HepG2 (cell line): ENCODE measurements around the gene CD248. TPM values are rescaled to one million over a fixed set of nuclear protein-coding genes. Genes with fewer than 3 reads are reported as not detected.
A peak's percentile ranks its signal among the peaks of the same experiment; 100 is the strongest.

Experiments
- FOXP4 ChIP-seq: sonication (generic); formaldehyde crosslinking; IDR thresholded peaks from 2 replicates; pipeline ENCODE4 v1.4.0; 2020; ENCODE audit warnings: missing genetic modification reagents
- GPN1 ChIP-seq: sonication (generic); formaldehyde crosslinking; IDR thresholded peaks from 2 replicates; pipeline ENCODE4 v1.5.1; 2020; ENCODE audit warnings: missing genetic modification reagents, borderline replicate concordance
- MXD4 ChIP-seq: IDR thresholded peaks from 2 replicates; pipeline ENCODE4 v1.6.1; 2016; ENCODE audit warnings: mild to moderate bottlenecking, missing biosample characterization, missing genetic modification reagents
- ZFP90 ChIP-seq: sonication (generic); formaldehyde crosslinking; IDR thresholded peaks from 2 replicates; pipeline ENCODE4 v1.8.0; 2022; ENCODE audit warnings: missing genetic modification reagents, mild to moderate bottlenecking, inconsistent platforms, borderline replicate concordance
- ZHX2 ChIP-seq, 2 experiments: sonication (generic) in 1 of 2; formaldehyde crosslinking in 1 of 2; IDR thresholded peaks; 2 replicates each; pipeline versions ENCODE4 v1.6.1 to v1.9.0; 2014 to 2022; ENCODE audit warnings: antibody characterized with exemption in 1 of 2, borderline replicate concordance in 1 of 2, inconsistent platforms in 1 of 2, low read depth in 1 of 2, missing genetic modification reagents in 1 of 2
- ZNF414 ChIP-seq: sonication (generic); formaldehyde crosslinking; IDR thresholded peaks from 2 replicates; pipeline ENCODE4 v1.5.0; 2020; ENCODE audit warnings: missing genetic modification reagents
- ZNF513 ChIP-seq: sonication (generic); formaldehyde crosslinking; conservative IDR thresholded peaks from 2 replicates; pipeline ENCODE4 v1.5.0; 2020; ENCODE audit warnings: missing genetic modification reagents
- ZNF691 ChIP-seq: sonication (generic); formaldehyde crosslinking; IDR thresholded peaks from 2 replicates; pipeline ENCODE4 v1.4.0; 2020; ENCODE audit warnings: missing genetic modification reagents, low read depth, mild to moderate bottlenecking, borderline replicate concordance
- ZNF761 ChIP-seq: sonication (generic); formaldehyde crosslinking; conservative IDR thresholded peaks from 2 replicates; pipeline ENCODE4 v1.4.0; 2020; ENCODE audit warnings: mild to moderate bottlenecking, missing genetic modification reagents
- ZSCAN9 ChIP-seq: IDR thresholded peaks from 2 replicates; pipeline ENCODE4 v1.6.1; 2016; ENCODE audit warnings: borderline replicate concordance
- polyA plus RNA-seq, 8 experiments: library from polyadenylated mRNA; depleted of rRNA in 3 of 8; stranded (reverse) in 7 of 8; unstranded in 1 of 8; fragments of >200 nt; fragmentation: Illumina TruSeq in 4 of 8; extraction: Trizol in 4 of 8; gene quantifications; 2 replicates each; pipeline versions ENCODE4 v1.2.1 to v1.2.3, GENCODE V29; 2011 to 2016; ENCODE audit warnings: low read depth in 4 of 8, missing spikeins in 1 of 8, mixed read lengths in 1 of 8; ENCODE audit not compliant: insufficient read depth in 1 of 8
- total RNA-seq, 5 experiments: library from RNA; depleted of rRNA; stranded (reverse); fragments of >200 nt; fragmentation: Illumina TruSeq; extraction: Trizol; gene quantifications; 2 replicates each; pipeline ENCODE4 v1.2.3, GENCODE V29; 2016; ENCODE audit warnings: low read depth in 1 of 5
- TF ChIP-seq, protein P1 (sequence below): sonication (generic); formaldehyde crosslinking; IDR thresholded peaks from 2 replicates; pipeline ENCODE4 v1.4.0; 2020; ENCODE audit warnings: missing genetic modification reagents

Gene CD248
- total and polyA plus RNA-seq, 2 of the 13 experiments (the other 11 are each of a cell fraction or from before 2014, with no cell fraction given): 0.25 to 0.35 TPM

GRCh38 chr11:66289548-66290329 lies 27.1 kb downstream of the CD248 start (continued):
- TF ChIP-seq FOXP4 (CRISPR knock-in tag) (no peak), ZHX2 (IDR thresholded peaks at IDR 0.05; ENCODE audit: low read depth) (no peak), ZHX2 (CRISPR knock-in tag; IDR thresholded peaks at IDR 0.05; ENCODE audit: borderline replicate concordance) (no peak), ZNF691 (CRISPR knock-in tag) (peak; percentile 72; the same call in 1 of the 2 replicates), MXD4 (CRISPR knock-in tag) (no peak; the same call in 1 of the 2 replicates), GPN1 (peak; percentile 90), ZNF761 (CRISPR knock-in tag) (no peak), ZNF513 (CRISPR knock-in tag) (no peak), ZSCAN9 (peak; percentile 88), ZNF414 (CRISPR knock-in tag) (no peak), ZFP90 (CRISPR knock-in tag) (0 out of 2 replicates have a peak, but pooled peaks have one; percentile 71)
- TF ChIP-seq, protein P1, sequence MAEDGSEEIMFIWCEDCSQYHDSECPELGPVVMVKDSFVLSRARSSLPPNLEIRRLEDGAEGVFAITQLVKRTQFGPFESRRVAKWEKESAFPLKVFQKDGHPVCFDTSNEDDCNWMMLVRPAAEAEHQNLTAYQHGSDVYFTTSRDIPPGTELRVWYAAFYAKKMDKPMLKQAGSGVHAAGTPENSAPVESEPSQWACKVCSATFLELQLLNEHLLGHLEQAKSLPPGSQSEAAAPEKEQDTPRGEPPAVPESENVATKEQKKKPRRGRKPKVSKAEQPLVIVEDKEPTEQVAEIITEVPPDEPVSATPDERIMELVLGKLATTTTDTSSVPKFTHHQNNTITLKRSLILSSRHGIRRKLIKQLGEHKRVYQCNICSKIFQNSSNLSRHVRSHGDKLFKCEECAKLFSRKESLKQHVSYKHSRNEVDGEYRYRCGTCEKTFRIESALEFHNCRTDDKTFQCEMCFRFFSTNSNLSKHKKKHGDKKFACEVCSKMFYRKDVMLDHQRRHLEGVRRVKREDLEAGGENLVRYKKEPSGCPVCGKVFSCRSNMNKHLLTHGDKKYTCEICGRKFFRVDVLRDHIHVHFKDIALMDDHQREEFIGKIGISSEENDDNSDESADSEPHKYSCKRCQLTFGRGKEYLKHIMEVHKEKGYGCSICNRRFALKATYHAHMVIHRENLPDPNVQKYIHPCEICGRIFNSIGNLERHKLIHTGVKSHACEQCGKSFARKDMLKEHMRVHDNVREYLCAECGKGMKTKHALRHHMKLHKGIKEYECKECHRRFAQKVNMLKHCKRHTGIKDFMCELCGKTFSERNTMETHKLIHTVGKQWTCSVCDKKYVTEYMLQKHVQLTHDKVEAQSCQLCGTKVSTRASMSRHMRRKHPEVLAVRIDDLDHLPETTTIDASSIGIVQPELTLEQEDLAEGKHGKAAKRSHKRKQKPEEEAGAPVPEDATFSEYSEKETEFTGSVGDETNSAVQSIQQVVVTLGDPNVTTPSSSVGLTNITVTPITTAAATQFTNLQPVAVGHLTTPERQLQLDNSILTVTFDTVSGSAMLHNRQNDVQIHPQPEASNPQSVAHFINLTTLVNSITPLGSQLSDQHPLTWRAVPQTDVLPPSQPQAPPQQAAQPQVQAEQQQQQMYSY (CRISPR knock-in tag): peak; percentile 51; the same call in 1 of the 2 replicates
